K562 treated with DMSO at 1 percent for 48 hours (cell line): ENCODE data around the gene CBX7. TPM values are rescaled to one million over a fixed set of nuclear protein-coding genes. Genes with fewer than 3 reads are reported as not detected.

Source experiments
- total RNA-seq: library from RNA; unstranded; fragments of 300-600 nt; gene quantifications from 2 replicates; pipeline ENCODE4 v1.2.3, GENCODE V29; 2022; ENCODE audit warnings: low replicate concordance; ENCODE audit errors: extremely low read depth

Gene CBX7
- total RNA-seq: not detected in 2 replicates

GRCh38 chr22:39152511-39153219, at the start of gene CBX7:
TSS of gene CBX7 (minus strand) at chr22:39152680. CDS start at chr22:39152444, 236 bp downstream.

GRCh38 chr22:39097098-39098020, 55.1 kb downstream of the CBX7 start, which contains the start of gene APOBEC3H:
TSS of gene APOBEC3H (plus strand) at chr22:39097244. CDS start at chr22:39100279, 3,035 bp downstream.

Other genes starting within 250 kb of the CBX7 start
- not detected in 2 replicates for gene APOBEC3A, start 195.1 kb downstream of the CBX7 start, total RNA-seq
- gene APOBEC3B, start 170.3 kb downstream of the CBX7 start, total RNA-seq: not detected in 2 replicates
- gene APOBEC3C, start 138.4 kb downstream of the CBX7 start, total RNA-seq: not detected in 2 replicates
- not detected in 2 replicates for gene APOBEC3D, start 131.6 kb downstream of the CBX7 start, total RNA-seq
- gene APOBEC3F, start 111.8 kb downstream of the CBX7 start, total RNA-seq: not detected in 2 replicates
- gene APOBEC3G, start 75.4 kb downstream of the CBX7 start, total RNA-seq: not detected in 2 replicates
- gene APOBEC3H, start 55.4 kb downstream of the CBX7 start, total RNA-seq: not detected in 2 replicates
- not detected in 2 replicates for gene PDGFB, start 92.3 kb upstream of the CBX7 start, total RNA-seq
- gene RPL3, start 166.9 kb upstream of the CBX7 start, total RNA-seq: 2,239 and 3,930 TPM in 2 replicates
- gene SYNGR1, start 197.3 kb upstream of the CBX7 start, total RNA-seq: not detected in 2 replicates
- not detected in 2 replicates for gene TAB1, start 247.1 kb upstream of the CBX7 start, total RNA-seq